HG02840 (cell line): ENCODE results near the gene CLK2.
"Not testable (repeated sequence)": the region's sequence is repeated elsewhere in the genome, so short reads cannot be mapped to it uniquely, and the experiment has no call there.

Source experiments
- ATAC-seq: cut with Tn5 transposase; IDR thresholded peaks from one replicate; pipeline ENCODE4 v1.9.1; 2021; ENCODE audit warnings: mild to moderate bottlenecking, moderate library complexity, moderate number of reproducible peaks; ENCODE audit not compliant: unreplicated experiment, low FRiP score

The CLK2 gene

DNA sequence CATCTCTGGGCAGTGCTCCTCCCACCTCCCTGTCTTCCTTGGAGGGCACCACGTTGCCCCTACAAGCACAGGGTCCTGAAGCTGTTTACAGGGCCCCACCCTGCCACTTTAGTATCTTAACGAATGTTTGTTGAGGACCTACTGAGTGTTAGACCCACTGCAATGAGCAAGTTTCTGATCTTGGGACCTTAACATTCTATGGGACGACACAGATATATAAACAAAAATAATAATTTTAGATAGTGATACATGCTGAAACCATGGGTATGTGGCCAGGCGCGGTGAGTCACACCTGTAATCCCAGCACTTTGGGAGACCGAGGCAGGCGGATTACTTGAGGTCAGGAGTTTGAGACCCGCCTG is 28.2 kb downstream of the CLK2 start:
- no peak for ATAC-seq

DNA sequence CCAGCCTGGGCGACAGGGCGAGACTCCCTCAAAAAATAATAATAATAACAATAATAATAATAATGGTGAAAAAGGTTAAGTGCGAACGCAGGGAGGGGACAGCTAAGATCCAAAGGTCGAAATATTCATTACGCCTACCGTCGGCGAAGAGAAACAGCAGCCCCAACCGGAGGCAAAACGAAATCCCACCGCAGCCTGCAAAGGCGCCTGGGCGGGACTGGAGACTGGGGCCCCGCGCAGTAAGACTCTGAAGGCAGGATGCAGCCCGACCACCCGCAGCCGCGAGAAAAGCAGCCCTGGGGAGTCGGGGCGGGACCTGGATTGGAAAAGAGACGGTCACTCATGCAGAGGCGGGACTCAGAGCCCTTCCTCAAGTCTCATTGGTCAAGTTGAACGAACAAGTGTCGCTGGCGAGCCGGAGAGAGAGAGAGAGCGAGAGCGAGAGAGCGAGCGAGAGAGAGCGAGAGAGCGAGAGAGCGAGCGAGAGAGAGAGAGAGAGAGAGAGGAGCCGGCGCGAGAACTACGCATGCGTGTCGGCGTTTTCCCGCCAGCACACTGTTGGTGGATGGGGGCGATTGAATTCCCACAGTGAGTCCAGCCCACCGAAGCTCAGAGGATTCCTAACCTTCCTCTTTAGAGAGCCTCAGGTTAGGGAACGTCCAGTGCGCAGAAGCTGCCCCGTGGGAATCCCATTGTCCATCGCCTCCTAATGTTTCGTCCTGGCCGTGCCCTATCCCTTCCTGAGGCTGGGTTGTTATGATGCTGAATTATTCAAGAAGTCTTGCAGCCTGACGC is 28.7 kb downstream of the CLK2 start:
- peak; percentile 88 for ATAC-seq

DNA sequence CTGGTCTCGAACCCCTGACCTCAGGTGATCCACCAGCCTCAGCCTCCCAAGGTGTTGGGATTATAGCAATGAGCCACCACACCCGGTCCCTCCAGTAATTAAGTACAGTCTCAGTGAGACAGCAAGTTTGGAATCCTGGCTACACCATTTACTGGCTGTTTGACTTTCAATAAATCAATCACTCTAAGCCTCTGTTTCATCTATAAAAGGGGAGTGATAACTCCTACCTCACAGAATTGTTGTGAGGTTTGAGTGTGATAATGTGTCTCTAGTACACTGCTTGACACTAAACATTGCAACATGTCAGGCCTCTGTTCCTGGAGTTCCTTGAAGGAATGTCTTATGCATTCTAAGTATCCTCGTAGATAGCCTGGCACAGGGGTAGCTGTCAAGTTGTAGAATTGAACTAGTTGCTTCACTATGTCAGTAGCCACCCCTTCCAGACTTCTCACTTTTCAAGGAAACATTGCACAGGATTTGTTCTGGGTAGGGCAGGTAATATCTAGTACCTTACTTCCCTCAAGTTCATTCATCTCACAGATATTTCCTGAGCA is 30.4 kb downstream of the CLK2 start:
- ATAC-seq = no peak

DNA sequence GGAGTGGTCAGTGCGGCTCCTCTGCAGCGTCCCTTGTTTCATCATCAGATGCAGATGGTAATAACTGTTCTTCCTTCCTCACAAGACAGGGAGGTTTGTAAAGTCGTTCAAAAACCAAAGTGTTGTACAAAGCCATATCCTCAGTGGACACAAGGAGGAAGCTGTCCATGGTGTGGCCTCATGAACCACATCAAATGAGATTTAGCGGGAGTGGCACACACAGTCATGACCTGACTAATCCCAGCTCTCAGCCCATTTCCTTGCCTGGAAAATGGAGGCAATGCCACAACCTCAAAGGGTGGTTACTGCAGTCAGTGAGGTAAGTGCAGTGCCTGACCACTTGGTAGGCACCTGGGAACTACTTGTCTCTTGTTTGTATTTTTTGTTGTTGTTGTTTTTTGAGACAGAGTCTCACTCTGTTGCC is 31.5 kb downstream of the CLK2 start:
- ATAC-seq = no peak

DNA sequence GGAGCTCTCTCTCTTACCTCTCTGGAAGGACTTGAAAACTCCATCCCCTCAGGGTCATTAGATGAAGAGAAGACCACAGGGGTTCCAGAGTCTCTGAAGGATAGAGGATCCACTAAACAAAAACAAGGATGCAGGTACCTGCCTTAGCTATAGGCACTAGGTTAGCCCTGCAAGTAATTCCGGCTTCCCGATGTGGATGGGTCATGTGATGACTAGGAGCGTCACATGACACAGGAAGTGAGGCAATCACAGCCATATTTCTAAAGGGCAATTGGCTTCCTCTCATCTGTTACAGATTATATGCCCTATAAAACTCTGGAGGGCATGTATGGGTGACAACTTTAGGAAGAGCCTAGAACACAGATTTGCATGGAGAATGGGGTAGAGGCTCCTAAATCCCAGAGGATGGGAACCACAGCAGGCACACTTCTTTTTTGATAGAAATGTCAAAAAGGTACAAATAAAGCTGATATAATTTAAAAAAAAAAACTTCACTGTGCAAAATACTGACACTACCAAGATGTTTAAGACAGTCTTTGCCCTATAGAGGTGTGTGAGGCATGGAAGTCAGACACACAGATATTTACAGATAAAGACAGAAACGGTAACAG is 32.1 kb downstream of the CLK2 start:
- no peak for ATAC-seq

DNA sequence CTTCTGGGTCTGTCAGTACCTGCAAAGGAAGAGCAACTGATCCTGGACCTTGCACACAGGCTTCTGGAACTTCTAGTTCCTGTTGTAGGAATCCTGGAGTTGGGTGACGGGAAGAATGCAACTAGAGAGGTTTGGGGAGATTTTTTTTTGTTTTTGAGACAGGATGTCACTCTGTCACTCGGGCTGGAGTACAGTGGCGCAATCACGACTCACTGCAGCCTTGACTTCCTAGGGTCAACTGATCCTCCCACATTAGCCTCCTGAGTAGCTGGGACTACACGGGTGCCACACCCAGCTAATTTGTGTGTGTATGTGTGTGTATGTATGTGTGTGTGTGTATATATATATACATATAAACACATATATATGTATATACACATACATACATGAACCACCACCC is 36.9 kb downstream of the CLK2 start:
- no peak for ATAC-seq

DNA sequence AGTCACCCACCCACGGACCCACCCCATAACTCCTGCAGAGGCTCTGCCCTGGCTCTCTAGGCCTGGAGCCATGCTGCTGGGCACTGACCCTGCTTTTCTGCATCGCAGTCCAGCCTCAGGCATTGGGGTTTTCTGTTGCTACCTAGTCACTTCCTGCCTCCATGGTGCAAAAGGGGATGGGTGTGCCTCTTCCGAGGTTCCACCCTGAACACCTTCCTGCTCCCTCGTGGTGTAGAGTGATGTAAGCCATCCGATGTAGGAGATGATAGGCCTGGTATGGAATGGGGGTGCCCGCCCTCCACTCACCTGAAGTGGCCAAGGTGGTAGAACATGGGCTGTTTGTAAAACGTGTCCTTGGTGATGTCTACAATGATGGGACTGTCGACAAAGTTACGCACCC is 37.9 kb downstream of the CLK2 start:
- not testable (repeated sequence) for ATAC-seq

DNA sequence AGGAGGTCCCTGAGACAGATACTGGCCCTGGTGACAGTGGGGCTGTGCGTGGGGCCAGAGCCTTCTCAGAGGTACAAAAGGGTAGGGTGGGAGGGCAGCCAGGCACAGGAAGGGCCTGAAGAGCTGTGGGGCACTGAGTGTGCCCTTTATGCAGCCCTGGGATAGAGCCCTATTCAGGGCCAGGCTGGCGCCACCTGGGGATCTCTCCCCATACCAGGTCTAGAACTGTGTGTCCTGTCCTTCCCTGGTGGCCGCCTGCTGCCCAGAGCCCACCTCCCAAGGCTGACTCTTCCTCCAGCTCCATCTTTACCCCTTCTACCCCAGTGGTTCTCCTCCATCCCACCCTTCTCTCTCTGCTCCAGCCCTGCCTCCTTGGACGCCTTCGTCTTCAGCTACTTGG is 39.8 kb downstream of the CLK2 start:
- not testable (repeated sequence) for ATAC-seq

DNA sequence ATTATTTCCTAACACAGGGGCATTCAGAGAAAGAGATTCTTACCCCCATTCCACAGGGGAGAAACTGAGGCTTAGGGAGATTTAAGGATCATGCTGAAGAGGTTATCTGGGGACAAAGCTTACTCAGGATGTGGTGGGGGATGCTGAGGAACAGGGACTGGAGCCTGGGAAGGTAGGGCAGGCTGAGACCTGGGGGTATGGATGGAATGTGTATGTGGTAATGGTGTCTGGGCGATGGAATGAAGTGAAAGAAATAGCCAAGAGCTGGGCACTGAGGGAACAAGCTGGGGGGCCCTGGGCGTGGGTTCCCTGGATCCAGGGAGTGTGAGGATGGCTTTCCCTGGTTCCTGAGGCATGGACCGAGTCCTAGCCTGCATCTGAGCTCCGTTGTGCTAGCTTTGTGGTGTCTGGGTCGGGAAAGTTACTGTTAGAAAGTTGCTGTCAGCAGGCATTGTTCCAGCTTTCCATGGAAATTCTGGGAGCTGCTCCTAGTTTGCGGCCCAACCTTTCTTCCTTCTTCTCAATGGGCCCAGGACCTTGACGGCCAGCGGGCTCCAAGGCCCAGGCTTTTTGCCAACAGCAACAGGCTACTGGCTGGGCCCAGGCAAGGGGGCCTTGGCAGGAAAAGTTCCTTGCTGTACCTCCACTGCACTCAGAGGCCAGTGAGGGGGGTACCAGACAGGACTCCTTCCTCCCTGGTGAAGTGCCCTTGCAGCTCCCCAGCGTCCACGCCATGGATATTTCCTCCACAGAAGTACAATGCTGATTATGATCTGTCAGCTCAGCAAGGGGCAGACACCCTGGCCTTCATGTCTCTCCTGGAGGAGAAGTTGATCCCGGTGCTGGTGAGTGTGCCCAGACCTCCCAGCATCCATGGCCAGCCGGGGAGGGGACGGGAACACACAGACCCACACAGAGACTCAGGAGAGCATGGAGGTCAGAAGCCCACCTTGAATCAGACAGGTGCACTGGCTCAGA is 41.0 kb downstream of the CLK2 start:
- not testable (repeated sequence) for ATAC-seq

DNA sequence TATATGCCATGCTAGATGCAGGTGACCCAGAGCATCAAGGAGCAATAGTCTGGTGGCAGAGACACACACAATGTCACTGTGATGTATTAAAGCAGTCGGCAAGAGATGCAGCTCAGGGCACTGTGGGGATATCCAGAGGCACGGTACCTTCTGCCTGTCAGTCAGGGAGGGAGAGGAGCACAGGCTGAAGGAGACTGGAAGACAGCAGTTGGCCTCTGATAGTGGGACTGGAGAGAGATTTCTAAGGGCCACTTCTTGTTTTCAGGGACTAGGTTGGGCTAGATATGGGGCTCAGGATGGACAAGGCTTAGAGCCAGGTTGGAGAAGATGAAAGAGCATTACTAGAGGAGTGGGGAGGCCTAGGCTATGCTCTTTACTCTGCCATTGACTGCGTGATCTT is 42.0 kb downstream of the CLK2 start:
- ATAC-seq = not testable (repeated sequence)

DNA sequence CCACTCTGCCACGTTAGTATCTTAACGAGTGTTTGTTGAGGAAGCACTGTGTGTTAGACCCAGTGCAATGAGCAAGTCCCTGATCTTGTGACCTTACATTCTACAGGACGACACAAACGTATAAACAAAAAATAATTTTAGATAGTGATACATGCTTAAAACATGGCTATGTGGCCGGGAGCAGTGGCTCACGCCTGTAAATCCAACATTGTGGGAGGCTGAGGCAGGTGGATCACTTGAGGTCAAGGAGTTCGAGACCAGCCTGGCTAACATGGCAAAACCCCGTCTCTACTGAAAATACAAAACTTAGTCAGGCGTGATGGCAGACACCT is 45.2 kb downstream of the CLK2 start:
- ATAC-seq = no peak

DNA sequence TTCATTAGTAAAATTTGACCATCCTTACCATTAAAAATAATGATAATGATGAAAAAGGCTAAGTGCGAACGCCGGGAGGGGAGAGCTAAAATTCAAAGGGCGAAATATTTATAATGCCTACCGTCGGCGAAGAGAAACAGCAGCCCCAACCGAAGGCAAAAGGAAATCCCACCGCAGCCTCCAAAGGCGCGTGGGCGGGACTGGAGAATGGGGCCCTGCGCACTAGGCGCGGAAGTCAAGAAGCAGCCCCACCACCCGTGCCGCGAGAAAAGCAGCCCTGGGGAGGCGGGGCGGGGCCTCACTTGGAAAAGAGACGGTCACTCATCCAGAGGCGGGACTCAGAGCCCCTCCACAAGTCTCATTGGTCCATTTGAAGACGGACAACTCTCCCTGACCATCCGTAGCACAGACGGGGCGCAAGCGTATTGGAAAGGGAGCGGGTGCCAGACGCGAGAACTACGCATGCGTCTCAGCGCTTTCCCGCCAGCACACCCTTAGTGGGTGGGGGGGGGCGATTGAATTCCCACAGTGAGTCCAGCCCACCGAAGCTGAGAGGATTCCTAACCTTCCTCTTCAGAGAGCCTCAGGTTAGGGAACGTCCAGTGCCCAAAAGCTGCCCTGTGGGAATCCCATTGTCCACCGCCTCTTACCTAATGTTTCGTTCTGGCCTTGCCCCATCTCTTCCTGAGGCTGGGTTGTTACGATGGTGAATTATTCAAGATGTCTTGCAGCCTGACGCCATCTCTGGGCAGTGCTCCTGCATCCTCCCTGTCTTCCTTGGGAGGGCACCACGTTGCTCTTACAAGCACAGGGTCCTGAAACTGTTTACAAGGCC is 45.8 kb downstream of the CLK2 start:
- peak; percentile 96 for ATAC-seq

DNA sequence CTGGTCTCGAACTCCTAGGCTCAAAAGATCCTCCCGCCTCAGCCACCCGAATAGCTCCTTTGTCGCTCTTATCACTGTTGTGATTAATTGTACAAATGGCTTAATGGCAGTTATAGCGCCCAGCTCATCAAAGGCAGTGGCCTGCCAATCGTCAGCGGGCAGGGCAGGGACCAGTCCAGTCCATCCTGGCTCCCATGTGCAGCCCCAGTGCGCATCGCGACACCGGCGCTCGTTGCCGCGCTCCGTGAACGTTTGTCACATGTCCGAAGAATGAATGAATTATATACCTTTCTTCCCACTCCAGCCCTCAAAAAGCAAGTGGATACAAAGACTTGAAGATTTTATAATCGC is 46.4 kb downstream of the CLK2 start:
- ATAC-seq = no peak

DNA sequence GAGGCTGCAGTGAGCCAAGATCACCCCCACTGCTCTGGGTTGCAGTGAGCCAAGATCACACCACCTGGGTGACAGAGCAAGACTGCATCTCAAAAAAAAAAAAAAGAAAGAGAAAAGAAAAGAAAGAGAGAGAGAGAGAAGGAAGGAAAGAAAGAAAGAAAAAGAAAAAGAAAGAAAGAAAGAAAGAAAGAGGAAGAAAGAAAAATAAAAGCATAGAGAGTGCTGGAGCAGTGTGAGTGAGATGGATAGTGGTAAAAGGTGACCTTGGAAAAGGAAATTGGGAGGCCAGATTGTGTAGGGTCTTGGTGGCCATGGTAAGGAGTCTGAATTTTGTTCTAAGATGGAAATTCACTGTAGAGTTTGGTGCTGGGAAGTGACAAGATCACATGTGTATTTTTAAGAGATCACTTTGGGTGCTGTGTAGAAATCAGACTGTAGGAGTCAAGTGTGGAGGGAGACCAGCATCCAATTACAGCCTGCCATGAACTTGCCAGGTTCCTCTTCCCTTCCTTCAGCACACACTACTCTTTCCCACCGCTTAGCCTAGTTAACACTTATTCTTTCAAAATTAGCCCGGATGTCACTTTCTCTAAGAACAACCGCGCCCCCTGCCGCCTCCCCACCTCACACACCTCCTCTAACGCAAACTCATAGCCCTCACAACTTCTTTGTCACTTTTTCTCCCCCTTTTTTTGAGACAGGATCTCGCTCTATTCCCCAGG is 47.0 kb downstream of the CLK2 start:
- ATAC-seq = no peak

DNA sequence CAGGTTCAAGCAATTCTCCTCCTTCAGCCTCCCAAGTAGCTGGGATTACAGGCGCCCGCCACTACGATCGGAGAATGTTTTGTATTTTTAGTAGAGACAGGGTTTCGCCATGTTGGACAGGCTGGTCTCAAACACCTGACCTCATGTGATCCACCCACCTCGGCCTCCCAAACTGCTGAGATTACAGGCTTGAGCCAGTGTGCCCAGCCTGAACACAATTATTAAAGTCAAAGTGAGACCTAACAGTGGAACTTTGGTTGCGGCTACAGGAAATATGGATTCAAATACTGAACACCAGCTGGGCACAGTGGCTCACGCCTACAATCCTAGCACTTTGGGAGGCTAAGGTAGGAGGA is 47.9 kb downstream of the CLK2 start:
- ATAC-seq = not testable (repeated sequence)

DNA sequence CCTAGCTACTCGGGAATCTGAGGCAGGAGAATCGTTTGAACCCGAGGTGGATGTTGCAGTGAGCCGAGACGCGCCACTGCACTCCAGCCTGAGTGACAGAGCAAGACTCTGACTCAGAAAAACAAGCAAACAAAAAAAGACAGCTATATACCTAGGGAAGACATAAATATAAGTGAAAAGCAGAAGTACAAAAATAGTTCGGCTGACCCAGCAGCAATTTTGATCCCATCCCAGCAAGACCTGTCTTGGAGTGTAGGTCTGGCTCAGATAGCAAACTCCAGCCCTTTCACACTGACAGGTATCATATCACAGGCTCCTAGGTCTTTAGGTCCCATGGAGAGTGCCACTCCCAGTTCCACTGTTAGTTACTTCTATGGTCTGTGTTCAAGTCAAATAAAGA is 50.3 kb downstream of the CLK2 start:
- ATAC-seq = no peak

DNA sequence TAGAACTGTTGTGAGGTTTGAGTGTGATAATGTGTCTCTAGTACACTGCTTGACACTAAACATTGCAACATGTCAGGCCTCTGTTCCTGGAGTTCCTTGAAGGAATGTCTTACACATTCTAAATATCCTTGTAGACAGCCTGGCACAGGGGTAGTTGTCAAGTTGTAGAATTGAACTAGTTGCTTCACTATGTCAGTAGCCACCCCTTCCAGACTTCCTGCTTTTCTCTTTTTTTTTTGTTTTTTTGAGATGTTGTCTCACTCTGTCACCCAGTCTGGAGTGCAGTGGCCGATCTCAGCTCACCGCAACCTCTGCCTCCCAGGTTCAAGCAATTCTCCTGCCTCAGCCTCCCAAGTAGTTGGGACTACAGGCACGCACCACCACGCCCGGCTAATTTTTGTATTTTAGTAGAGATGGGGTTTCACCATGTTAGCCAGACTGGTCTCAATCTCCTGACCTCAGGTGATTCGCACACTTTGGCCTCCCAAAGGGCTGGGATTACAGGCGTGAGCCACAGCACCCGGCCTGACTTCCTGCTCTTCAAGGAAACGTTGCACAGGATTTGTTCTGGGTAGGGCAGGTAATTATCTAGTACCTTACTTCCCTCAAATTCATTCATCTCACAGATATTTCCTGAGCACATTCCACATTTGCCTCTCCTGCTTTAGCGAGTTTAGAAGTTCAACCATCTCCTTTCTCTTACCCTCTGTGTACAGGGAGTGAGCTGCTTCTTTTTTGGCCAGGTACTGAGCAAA is 52.9 kb downstream of the CLK2 start:
- not testable (repeated sequence) for ATAC-seq

DNA sequence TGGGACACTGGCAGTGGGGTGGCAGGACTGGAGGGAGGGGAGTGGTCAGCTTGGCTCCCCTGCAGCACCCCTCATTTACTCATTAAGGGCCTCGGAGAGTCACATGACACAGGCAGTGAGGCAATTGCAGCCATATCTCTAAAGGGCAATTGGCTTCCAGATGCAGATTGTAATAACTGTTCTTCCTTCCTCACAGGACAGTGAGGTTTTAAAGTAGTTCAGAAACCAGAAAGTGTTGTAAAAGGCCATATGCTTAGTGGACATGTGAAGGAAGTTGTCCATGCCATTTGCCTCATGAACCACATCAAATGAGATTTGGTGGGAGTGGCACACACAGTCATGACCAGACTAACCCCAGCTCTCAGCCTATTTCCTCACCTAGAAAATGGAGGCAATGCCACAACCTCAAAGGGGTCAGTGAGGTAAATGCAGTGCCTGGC is 53.7 kb downstream of the CLK2 start:
- no peak for ATAC-seq
